Stimulated activated CD4-positive, alpha-beta T cell treated with anti-CD3 and anti-CD28 coated beads, Interleukin-15, amount 100 ng/mL, for 24 hours (primary cell): ENCODE data around the gene RIPK4.
"Not testable (repeated sequence)": the region's sequence is repeated elsewhere in the genome, so short reads cannot be mapped to it uniquely, and the experiment has no call there.

ENCODE experiments used
- DNase-seq: peaks from one replicate; pipeline ENCODE4 v3.0.0-alpha.2; 2020

The RIPK4 gene

GRCh38 chr21:41733951-41734689 is 32.7 kb downstream of the RIPK4 start:
- DNase-seq: no peak

- no peak for DNase-seq
Measured at GRCh38 chr21:41731081-41731480, 35.8 kb downstream of the RIPK4 start.

- no peak for DNase-seq
Measured at GRCh38 chr21:41730367-41730765, 36.5 kb downstream of the RIPK4 start.

GRCh38 chr21:41729701-41730366 is 37.0 kb downstream of the RIPK4 start:
- no peak for DNase-seq

- DNase-seq: no peak
Measured at GRCh38 chr21:41727784-41728763, 38.8 kb downstream of the RIPK4 start.

GRCh38 chr21:41726970-41727783 is 39.7 kb downstream of the RIPK4 start:
- no peak for DNase-seq

GRCh38 chr21:41726630-41726969 is 40.3 kb downstream of the RIPK4 start:
- DNase-seq: no peak

- peak; percentile 8 for DNase-seq
Measured at GRCh38 chr21:41726058-41726558, 40.7 kb downstream of the RIPK4 start.

GRCh38 chr21:41725421-41726031 is 41.3 kb downstream of the RIPK4 start:
- no peak for DNase-seq

- DNase-seq: not testable (repeated sequence)
Measured at GRCh38 chr21:41723835-41724234, 43.0 kb downstream of the RIPK4 start.

- no peak for DNase-seq
Measured at GRCh38 chr21:41722052-41723018, 44.5 kb downstream of the RIPK4 start.

- no peak for DNase-seq
Measured at GRCh38 chr21:41720250-41720649, 46.6 kb downstream of the RIPK4 start.

GRCh38 chr21:41719691-41720090 is 47.2 kb downstream of the RIPK4 start:
- no peak for DNase-seq

- DNase-seq: no peak
Measured at GRCh38 chr21:41717573-41718330, 49.1 kb downstream of the RIPK4 start.

GRCh38 chr21:41716751-41717150 is 50.1 kb downstream of the RIPK4 start:
- DNase-seq: no peak

GRCh38 chr21:41715649-41716281 is 51.1 kb downstream of the RIPK4 start:
- no peak for DNase-seq

GRCh38 chr21:41714299-41714865 is 52.5 kb downstream of the RIPK4 start:
- DNase-seq: not testable (repeated sequence)

GRCh38 chr21:41713495-41714281 is 53.2 kb downstream of the RIPK4 start:
- no peak for DNase-seq
